Measurements from ENCODE around the gene LMOD3.

LMOD3 gene

GRCh38 chr3:69126999-69127398 lies 4.6 kb upstream of the LMOD3 start:
- in situ Hi-C loops (cut with HindIII; ENCODE audit: low sequenced_read_pairs): no loop called here

DNA sequence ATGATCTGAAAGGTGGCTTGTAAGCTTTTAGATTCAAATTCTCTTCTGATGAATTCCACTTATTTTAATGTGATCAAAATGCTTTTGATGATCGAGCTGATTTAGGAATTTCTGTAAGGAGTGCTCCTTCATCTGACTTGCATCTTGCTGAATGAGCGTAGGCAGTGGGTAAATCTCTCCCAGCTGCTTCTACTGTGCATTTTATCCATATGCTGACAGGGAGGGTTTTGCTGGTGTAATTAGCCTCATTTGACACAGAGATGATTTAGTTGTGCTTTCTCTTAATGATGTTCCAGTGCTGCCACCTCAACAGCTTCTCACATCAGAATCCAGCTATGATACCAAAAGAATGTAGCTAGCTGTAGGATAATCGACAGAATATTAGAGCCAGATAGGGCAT lies 3.8 kb upstream of the LMOD3 start:
- in situ Hi-C loops (cut with HindIII; ENCODE audit: low sequenced_read_pairs): no loop called here

DNA sequence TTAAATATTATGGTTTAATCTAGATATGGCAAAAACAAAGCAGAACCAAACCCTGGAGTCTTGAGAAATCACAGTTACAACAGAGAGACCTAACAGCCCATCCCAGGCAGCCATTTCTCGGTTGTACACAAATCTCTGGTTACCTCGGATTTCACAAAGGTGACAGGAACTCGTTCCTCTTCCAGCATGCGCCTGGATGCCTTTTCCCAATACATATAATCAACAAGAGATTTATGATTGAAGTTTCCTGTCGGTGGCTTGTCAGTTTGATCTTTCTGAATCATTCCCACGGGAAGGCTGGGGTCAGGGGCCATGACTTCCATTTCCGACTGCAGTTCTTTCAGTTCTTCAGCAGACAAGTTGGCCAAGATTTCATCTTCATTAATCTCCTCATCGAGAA lies 445 bp downstream of the LMOD3 start:
- in situ Hi-C loops (cut with HindIII; ENCODE audit: low sequenced_read_pairs): loop anchor here (25.0 kb wide), 1 partner anchor 540 kb away; no protein-coding TSS in a partner anchor

DNA sequence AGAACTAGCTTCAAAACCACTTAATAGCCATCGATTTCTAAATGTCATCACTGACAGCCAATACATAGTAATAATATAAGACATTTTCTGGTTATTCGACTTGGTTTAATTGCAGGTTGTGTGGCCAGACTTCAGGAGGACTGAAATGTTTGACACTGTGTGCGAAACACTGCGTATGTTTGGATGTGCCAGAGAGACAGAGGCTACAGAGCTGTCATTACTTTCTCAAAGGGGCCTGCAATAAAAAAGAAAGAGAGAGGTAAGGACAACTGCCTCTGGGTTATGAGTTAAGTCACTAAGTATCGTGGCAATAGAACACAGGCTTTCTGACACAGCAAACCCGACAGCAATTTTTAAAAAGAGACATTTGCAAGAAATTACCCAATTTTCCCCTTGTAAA lies 882 bp downstream of the LMOD3 start:
- in situ Hi-C loops (cut with HindIII; ENCODE audit: low sequenced_read_pairs): loop anchor here (25.0 kb wide), 1 partner anchor 541 kb away; no protein-coding TSS in a partner anchor

DNA sequence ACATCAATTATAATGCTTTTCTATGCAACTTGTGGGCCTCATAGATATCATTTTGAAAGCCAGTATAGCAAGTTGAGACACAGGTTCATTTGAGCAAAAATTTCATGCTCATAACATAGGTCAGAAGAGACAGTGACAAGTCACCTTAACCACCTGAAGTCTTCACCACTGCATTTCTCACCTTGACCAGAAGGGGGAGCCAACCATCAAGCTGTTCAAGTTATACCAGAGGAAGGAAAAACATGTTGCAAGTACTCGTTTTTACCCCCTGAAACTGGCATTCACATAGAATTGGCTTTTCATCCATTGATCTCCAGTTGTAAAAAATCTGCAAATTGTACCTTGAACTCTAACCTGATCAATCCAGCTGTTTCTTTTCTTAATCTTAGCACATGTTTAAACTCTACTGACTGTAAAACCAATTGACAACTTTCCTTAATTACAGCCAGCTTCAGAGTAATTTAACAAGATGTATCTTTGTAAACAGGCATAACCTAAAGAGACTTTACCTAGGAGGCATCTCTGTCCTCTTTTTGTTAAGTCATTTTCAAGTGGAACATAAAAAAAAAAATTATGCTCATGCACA lies 1.4 kb downstream of the LMOD3 start:
- in situ Hi-C loops (cut with HindIII; ENCODE audit: low sequenced_read_pairs): loop anchor here (25.0 kb wide), 1 partner anchor 541 kb away; no protein-coding TSS in a partner anchor

DNA sequence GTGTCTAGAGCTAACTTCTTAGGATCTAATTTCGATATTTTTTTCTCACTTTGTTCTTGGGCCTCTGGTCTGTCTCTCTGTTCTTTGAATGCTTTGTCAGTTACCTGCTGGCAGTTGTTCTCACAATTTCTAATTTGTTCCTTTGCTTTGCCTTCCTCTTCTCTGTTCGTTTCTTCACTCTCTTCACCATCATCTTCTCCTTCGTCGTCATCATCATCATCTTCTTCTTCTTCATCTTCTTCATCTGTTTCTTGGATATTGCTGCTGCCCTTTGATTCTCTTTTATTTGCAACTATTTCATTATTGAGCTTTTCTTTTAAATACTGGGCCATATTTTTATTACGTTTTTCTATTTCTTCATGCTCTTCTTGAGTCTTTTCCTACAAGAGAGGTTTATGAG lies 2.7 kb downstream of the LMOD3 start:
- in situ Hi-C loops (cut with HindIII; ENCODE audit: low sequenced_read_pairs): loop anchor here (25.0 kb wide), 1 partner anchor 543 kb away; no protein-coding TSS in a partner anchor

- in situ Hi-C loops (cut with HindIII; ENCODE audit: low sequenced_read_pairs): loop anchor here (25.0 kb wide), 1 partner anchor 543 kb away; no protein-coding TSS in a partner anchor
These were observed 3.3 kb downstream of the LMOD3 start for GRCh38 chr3:69119138-69119537.

GRCh38 chr3:69118555-69118954 lies 3.8 kb downstream of the LMOD3 start:
- in situ Hi-C loops (cut with HindIII; ENCODE audit: low sequenced_read_pairs): loop anchor here (25.0 kb wide), 1 partner anchor 544 kb away; no protein-coding TSS in a partner anchor

DNA sequence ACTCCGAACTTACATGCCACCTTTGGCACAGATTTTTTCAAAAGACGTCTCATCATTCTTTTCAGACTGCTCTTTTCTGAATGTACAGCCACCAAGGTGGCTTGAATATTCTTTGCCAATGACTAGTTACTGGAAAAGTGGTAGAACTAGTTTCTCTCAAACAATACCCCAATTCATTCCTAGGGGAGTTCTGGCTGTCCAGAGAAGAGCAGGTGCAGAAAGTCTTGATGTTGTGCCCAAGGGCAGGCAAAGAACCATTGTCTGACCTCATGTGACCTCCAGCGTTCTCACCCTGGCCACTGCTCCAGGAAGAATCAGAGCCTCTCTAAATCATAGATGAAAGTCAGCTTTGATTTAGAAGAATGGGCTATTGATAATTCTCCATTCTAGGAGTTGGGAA lies 5.5 kb downstream of the LMOD3 start:
- in situ Hi-C loops (cut with HindIII; ENCODE audit: low sequenced_read_pairs): loop anchor here (25.0 kb wide), 1 partner anchor 545 kb away; no protein-coding TSS in a partner anchor

GRCh38 chr3:69116162-69116561 lies 6.2 kb downstream of the LMOD3 start:
- in situ Hi-C loops (cut with HindIII; ENCODE audit: low sequenced_read_pairs): loop anchor here (25.0 kb wide), 1 partner anchor 546 kb away; no protein-coding TSS in a partner anchor

DNA sequence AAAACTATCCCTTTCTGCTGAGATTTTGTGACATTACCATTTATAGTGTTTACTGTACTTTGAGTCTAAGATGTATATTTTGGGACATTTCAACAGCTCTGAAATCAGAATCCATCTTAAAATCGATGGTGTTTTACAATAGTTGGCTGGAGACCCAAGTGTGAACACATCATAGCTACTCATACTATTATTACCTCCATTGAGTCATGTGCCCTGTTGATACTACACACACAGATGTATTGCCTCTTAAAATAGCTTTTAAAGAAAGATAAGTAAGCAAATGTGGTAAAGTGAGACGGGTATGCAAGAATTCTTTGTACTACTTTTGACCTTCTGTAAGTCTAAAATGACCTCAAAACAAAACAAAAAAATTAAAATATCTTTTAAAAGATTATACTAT lies 6.7 kb downstream of the LMOD3 start:
- in situ Hi-C loops (cut with HindIII; ENCODE audit: low sequenced_read_pairs): loop anchor here (25.0 kb wide), 1 partner anchor 547 kb away; no protein-coding TSS in a partner anchor

GRCh38 chr3:69113536-69113935 lies 8.9 kb downstream of the LMOD3 start:
- in situ Hi-C loops (cut with HindIII; ENCODE audit: low sequenced_read_pairs): loop anchor here (25.0 kb wide), 1 partner anchor 549 kb away; no protein-coding TSS in a partner anchor

- in situ Hi-C loops (cut with HindIII; ENCODE audit: low sequenced_read_pairs): loop anchor here (25.0 kb wide), 1 partner anchor 551 kb away; no protein-coding TSS in a partner anchor
These were observed 11.4 kb downstream of the LMOD3 start for GRCh38 chr3:69110941-69111546.

GRCh38 chr3:69108811-69109210 lies 13.6 kb downstream of the LMOD3 start:
- in situ Hi-C loops (cut with HindIII; ENCODE audit: low sequenced_read_pairs): loop anchor here (25.0 kb wide), 1 partner anchor 553 kb away; no protein-coding TSS in a partner anchor

GRCh38 chr3:69107841-69108240 lies 14.6 kb downstream of the LMOD3 start:
- in situ Hi-C loops (cut with HindIII; ENCODE audit: low sequenced_read_pairs): loop anchor here (25.0 kb wide), 1 partner anchor 554 kb away; no protein-coding TSS in a partner anchor

DNA sequence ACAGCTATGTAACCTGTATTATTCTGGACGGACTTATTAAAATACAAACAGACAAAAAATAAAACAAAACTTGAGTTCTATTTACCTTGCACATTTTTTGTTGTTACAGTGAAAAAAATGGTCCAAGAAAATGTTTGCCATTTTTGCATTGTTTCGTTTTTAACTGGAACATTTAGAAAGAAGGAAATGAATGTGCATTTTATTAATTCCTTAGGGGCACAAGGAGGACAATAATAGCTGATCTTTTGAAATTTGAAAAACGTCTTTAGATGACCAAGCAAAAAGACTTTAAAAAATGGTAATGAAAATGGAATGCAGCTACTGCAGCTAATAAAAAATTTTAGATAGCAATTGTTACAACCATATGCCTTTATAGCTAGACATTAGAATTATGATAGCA lies 17.1 kb downstream of the LMOD3 start:
- in situ Hi-C loops (cut with HindIII; ENCODE audit: low sequenced_read_pairs): loop anchor here (25.0 kb wide), 1 partner anchor 557 kb away; no protein-coding TSS in a partner anchor

DNA sequence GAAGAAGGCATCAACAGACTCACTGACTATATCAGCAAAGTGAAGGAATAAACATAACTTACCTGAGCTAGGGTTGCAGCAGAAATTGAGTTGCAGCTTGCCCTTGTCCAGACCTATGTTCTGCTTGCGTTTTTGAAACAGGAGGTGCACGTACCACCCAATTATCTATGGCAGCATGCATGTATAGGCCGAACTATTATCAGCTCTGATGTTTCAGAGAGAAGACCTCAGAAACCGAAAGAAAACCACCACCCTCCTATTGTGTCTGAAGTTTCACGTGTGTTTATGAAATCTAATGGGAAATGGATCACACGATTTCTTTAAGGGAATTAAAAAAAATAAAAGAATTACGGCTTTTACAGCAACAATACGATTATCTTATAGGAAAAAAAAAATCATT lies 17.8 kb downstream of the LMOD3 start:
- in situ Hi-C loops (cut with HindIII; ENCODE audit: low sequenced_read_pairs): loop anchor here (25.0 kb wide), 1 partner anchor 558 kb away; no protein-coding TSS in a partner anchor

- in situ Hi-C loops (cut with HindIII; ENCODE audit: low sequenced_read_pairs): loop anchor here (25.0 kb wide), 1 partner anchor 559 kb away; no protein-coding TSS in a partner anchor
These were observed 19.3 kb downstream of the LMOD3 start for GRCh38 chr3:69103123-69103522.

DNA sequence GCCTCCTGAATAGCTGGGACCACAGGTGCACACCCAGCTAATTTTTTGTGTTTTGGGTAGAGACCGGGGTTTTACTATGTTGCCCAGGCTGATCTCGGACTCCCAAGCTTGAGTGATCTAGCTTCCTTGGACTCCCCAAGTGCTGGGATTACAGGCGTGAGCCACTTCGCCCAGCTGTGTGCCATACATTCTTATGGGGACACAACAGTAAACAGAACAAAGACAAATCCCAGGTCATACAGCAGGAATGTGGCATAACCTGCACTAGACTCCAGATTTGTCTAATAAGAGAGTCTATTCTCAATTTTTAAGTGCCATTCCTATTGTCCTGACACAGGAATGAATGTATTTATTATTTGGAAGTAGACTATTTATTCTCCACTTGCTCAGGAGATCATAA lies 20.0 kb downstream of the LMOD3 start:
- in situ Hi-C loops (cut with HindIII; ENCODE audit: low sequenced_read_pairs): loop anchor here (25.0 kb wide), 1 partner anchor 560 kb away; no protein-coding TSS in a partner anchor

DNA sequence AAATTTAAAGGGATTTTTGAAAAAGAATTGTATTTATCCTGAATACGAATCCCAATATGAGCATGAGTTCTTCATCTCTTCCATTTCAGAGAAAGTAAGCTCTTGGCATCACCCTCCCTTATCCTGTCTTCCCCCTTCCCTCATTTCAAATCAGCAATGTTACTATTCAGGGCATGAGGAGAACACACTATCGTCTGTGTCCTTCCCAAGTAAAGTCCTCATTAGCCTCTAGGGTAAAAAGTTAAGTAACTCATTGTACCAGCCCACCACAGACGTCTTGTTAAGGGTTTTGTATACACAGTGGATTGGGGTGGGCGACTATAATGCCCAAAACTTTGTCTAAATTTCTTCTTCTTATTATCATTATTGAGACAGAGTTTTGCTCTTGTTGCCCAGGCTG lies 22.8 kb downstream of the LMOD3 start:
- in situ Hi-C loops (cut with HindIII; ENCODE audit: low sequenced_read_pairs): no loop called here

- in situ Hi-C loops (cut with HindIII; ENCODE audit: low sequenced_read_pairs): no loop called here
These were observed 24.8 kb downstream of the LMOD3 start for GRCh38 chr3:69097407-69098086.
